Measurements from ENCODE around the gene ATP8A2. TPM values are rescaled to one million over a fixed set of nuclear protein-coding genes. Genes with fewer than 3 reads are reported as not detected.

Gene ATP8A2
- total and polyA plus RNA-seq, 11 donors: 0.01 to 0.29 (median 0.05) TPM; not detected in 2

GRCh38 chr13:25796474-25796873 is 424.7 kb downstream of the ATP8A2 start:
- DNase-seq (no peak), ATAC-seq (no peak)
- Histone ChIP-seq H3K4me3 (no peak overlapping the region), H3K27ac (no peak overlapping the region), H3K36me3 (no peaks in the 10 kb centered on the region), H3K27me3 (peaks cover 0 to 14% (median 0%) of the 10 kb centered on the region in 9 donors), H3K9me3 (no peaks in the 10 kb centered on the region), H3K4me1 (no peaks in the 10 kb centered on the region)
- WGBS, 4 donors: 89 to 94% (median 91%) methylated on average over 1 of the region's 1 CpG
- TF ChIP-seq, protein P1, sequence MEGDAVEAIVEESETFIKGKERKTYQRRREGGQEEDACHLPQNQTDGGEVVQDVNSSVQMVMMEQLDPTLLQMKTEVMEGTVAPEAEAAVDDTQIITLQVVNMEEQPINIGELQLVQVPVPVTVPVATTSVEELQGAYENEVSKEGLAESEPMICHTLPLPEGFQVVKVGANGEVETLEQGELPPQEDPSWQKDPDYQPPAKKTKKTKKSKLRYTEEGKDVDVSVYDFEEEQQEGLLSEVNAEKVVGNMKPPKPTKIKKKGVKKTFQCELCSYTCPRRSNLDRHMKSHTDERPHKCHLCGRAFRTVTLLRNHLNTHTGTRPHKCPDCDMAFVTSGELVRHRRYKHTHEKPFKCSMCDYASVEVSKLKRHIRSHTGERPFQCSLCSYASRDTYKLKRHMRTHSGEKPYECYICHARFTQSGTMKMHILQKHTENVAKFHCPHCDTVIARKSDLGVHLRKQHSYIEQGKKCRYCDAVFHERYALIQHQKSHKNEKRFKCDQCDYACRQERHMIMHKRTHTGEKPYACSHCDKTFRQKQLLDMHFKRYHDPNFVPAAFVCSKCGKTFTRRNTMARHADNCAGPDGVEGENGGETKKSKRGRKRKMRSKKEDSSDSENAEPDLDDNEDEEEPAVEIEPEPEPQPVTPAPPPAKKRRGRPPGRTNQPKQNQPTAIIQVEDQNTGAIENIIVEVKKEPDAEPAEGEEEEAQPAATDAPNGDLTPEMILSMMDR (IDR thresholded peaks at IDR 0.05): no peak
- TF ChIP-seq POLR2A (IDR thresholded peaks at IDR 0.05): no peak
- intact Hi-C loops (cut with DNase I): no loop called here

- intact Hi-C loops (cut with DNase I): no loop called here
- H3K4me3 ChIP-seq: no peak overlapping the region
- H3K4me1 ChIP-seq: no peaks in the 10 kb centered on the region
- DNase-seq (no peak), ATAC-seq (no peak)
- TF ChIP-seq, protein P1 (IDR thresholded peaks at IDR 0.05): no peak
- TF ChIP-seq POLR2A (IDR thresholded peaks at IDR 0.05): no peak
- H3K36me3 ChIP-seq: no peaks in the 10 kb centered on the region
- peaks cover 0 to 17% (median 0%) of the 10 kb centered on the region in 9 donors for H3K27me3 ChIP-seq
- no peaks in the 10 kb centered on the region for H3K9me3 ChIP-seq
- 69 to 80% (median 74%) methylated on average over 3 of the region's 3 CpGs for WGBS, 4 donors
- no peak overlapping the region for H3K27ac ChIP-seq
Observed at GRCh38 chr13:25798998-25799397, 427.2 kb downstream of the ATP8A2 start.

- TF ChIP-seq POLR2A (IDR thresholded peaks at IDR 0.05): no peak
- TF ChIP-seq, protein P1 (IDR thresholded peaks at IDR 0.05): no peak
- no peak for ATAC-seq
- no peak overlapping the region for H3K4me3 ChIP-seq
- H3K27me3 ChIP-seq: peaks cover 0 to 17% (median 0%) of the 10 kb centered on the region in 9 donors
- no peaks in the 10 kb centered on the region for H3K36me3 ChIP-seq
- intact Hi-C loops (cut with DNase I): no loop called here
- no peak overlapping the region for H3K27ac ChIP-seq
- 77 to 92% (median 88%) methylated on average over 3 of the region's 3 CpGs for WGBS, 4 donors
- no peaks in the 10 kb centered on the region for H3K4me1 ChIP-seq
- DNase-seq: no peak
- no peaks in the 10 kb centered on the region for H3K9me3 ChIP-seq
Observed at GRCh38 chr13:25800523-25800922, 428.7 kb downstream of the ATP8A2 start.

- Histone ChIP-seq H3K36me3 (no peaks in the 10 kb centered on the region), H3K27me3 (peaks cover 0 to 17% (median 0%) of the 10 kb centered on the region in 9 donors), H3K9me3 (no peaks in the 10 kb centered on the region), H3K27ac (no peak overlapping the region), H3K4me3 (no peak overlapping the region), H3K4me1 (no peaks in the 10 kb centered on the region)
- DNase-seq: no peak
- intact Hi-C loops (cut with DNase I): no loop called here
- WGBS, 4 donors: 76 to 79% (median 77%) methylated on average over 3 of the region's 3 CpGs
- no peak for ATAC-seq
- TF ChIP-seq POLR2A (IDR thresholded peaks at IDR 0.05): no peak
- TF ChIP-seq, protein P1 (IDR thresholded peaks at IDR 0.05): no peak
Observed at GRCh38 chr13:25802579-25802978, 430.8 kb downstream of the ATP8A2 start.

Data from heart left ventricle (tissue), 16 donors.